Measurements from ENCODE around the gene SPDYE4. TPM values are rescaled to one million over a fixed set of nuclear protein-coding genes. Genes with fewer than 3 reads are reported as not detected.

The SPDYE4 gene
- polyA plus RNA-seq, 1 of the 3 experiments (the other 2 are of a cell fraction): not detected

- no peak overlapping the region for H3K27ac ChIP-seq (ENCODE audit: low read depth in 2 of 2, low read length in 1 of 2)
- H3K9ac ChIP-seq: no peak overlapping the region
- WGBS (ENCODE audit: low lambda C conversion rate): 16% methylated on average over 5 of the region's 14 CpGs
- no peaks in the 10 kb centered on the region for H3K9me2 ChIP-seq
- H3K4me3 ChIP-seq (ENCODE audit: low read depth in 2 of 2, low read length in 1 of 2): no peak overlapping the region
- H4K20me1 ChIP-seq (ENCODE audit: insufficient read depth): no peaks in the 10 kb centered on the region
- ChIA-PET POLR2A (no interaction called here), CTCF (interaction anchor here (1.2 to 1.5 kb wide), 3 partner anchors 12 to 51 kb away, joined by 3 to 8 read pairs (median 4); no protein-coding TSS in a partner anchor)
- DNase-seq: no peak
- no peaks in the 10 kb centered on the region for H3K36me3 ChIP-seq (replicated peaks in 1 of 2; ENCODE audit: control insufficient read depth in 1 of 2, insufficient read depth in 2 of 2, low read length in 1 of 2)
- H2AFZ ChIP-seq (ENCODE audit: low read depth): no peak overlapping the region
- no peaks in the 10 kb centered on the region for H3K9me3 ChIP-seq
- H3K79me2 ChIP-seq (ENCODE audit: insufficient read depth): no peaks in the 10 kb centered on the region
- no peaks in the 10 kb centered on the region for H3K4me1 ChIP-seq (ENCODE audit: control insufficient read depth in 1 of 2, insufficient read depth in 2 of 2, low read depth in 1 of 2, low read length in 1 of 2)
- peaks cover 43% of the 10 kb centered on the region for H3K27me3 ChIP-seq (ENCODE audit: insufficient read depth)
- no peak for TF ChIP-seq RXRA (IDR thresholded peaks at IDR 0.05; ENCODE audit: borderline replicate concordance, low read depth)
- no peak for TF ChIP-seq GATA2 (CRISPR knock-in tag; IDR thresholded peaks at IDR 0.05)
- no peak for TF ChIP-seq CTCF (IDR thresholded peaks at IDR 0.05)
- TF ChIP-seq MEF2A (IDR thresholded peaks at IDR 0.05; ENCODE audit: borderline replicate concordance, low read depth): no peak
- TF ChIP-seq MAX (IDR thresholded peaks at IDR 0.05; ENCODE audit: low read depth): no peak
- no peak for TF ChIP-seq YY1 (IDR thresholded peaks at IDR 0.05; ENCODE audit: low read depth)
- TF ChIP-seq FOXJ3 (CRISPR knock-in tag; IDR thresholded peaks at IDR 0.05): no peak
- no peak for TF ChIP-seq ELF1 (IDR thresholded peaks at IDR 0.05)
- no peak for TF ChIP-seq RAD21 (IDR thresholded peaks at IDR 0.05; ENCODE audit: low read length)
- TF ChIP-seq, protein P1, sequence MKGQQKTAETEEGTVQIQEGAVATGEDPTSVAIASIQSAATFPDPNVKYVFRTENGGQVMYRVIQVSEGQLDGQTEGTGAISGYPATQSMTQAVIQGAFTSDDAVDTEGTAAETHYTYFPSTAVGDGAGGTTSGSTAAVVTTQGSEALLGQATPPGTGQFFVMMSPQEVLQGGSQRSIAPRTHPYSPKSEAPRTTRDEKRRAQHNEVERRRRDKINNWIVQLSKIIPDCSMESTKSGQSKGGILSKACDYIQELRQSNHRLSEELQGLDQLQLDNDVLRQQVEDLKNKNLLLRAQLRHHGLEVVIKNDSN (IDR thresholded peaks at IDR 0.05; ENCODE audit: borderline replicate concordance, low read depth): no peak
- no peak for TF ChIP-seq TCF12 (IDR thresholded peaks at IDR 0.05)
- no peaks in the 10 kb centered on the region for H3F3A ChIP-seq (replicated peaks; ENCODE audit: insufficient read depth)
- H3K4me2 ChIP-seq: no peak overlapping the region
These were observed 39.4 kb upstream of the SPDYE4 start for GRCh38 chr17:8797621-8798175.

DNA sequence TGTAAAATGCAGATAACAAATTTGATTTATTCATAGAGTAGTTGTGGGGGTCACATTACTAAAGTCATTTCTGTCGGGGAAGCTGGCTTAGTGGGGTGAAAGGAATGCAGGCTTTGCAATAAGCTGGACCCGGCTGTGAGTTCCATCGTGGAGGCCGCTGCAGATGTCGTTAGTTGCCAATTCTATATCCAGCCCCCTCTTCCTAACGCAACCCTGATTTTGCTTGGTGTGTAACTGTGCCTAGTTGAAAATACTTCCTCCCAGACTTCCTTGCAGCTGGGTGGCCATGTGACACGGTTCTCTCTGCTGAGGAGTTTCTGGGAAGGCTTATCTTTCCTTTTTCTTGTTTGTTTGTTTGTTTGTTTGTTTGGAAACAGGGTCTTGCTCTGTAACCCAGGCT, 36.3 kb upstream of the SPDYE4 start:
- WGBS (ENCODE audit: low lambda C conversion rate): 11% methylated on average over 7 of the region's 7 CpGs
- POLR2A ChIA-PET: no interaction called here
- DNase-seq: no peak
- TF ChIP-seq TCF12 (IDR thresholded peaks at IDR 0.05) (no peak), IRF3 (IDR thresholded peaks at IDR 0.05; ENCODE audit: low read depth, low read length) (no peak), FOXJ3 (CRISPR knock-in tag; IDR thresholded peaks at IDR 0.05) (no peak), MEF2A (IDR thresholded peaks at IDR 0.05; ENCODE audit: borderline replicate concordance, low read depth) (no peak), ZBTB33 (IDR thresholded peaks at IDR 0.05; ENCODE audit: borderline replicate concordance, low read depth) (no peak), MXI1 (IDR thresholded peaks at IDR 0.05; ENCODE audit: low read depth, low read length) (no peak), GATA2 (CRISPR knock-in tag; IDR thresholded peaks at IDR 0.05) (no peak), CTCF (IDR thresholded peaks at IDR 0.05) (no peak), NRF1 (IDR thresholded peaks at IDR 0.05; ENCODE audit: low read depth, low read length) (no peak), RXRA (IDR thresholded peaks at IDR 0.05; ENCODE audit: borderline replicate concordance, low read depth) (no peak), FOXM1 (IDR thresholded peaks at IDR 0.05; ENCODE audit: low read depth) (no peak)
- TF ChIP-seq, protein P2, sequence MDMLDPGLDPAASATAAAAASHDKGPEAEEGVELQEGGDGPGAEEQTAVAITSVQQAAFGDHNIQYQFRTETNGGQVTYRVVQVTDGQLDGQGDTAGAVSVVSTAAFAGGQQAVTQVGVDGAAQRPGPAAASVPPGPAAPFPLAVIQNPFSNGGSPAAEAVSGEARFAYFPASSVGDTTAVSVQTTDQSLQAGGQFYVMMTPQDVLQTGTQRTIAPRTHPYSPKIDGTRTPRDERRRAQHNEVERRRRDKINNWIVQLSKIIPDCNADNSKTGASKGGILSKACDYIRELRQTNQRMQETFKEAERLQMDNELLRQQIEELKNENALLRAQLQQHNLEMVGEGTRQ (IDR thresholded peaks at IDR 0.05; ENCODE audit: borderline replicate concordance, low read depth, low read length): no peak

More for the DNA sequence above, 36.3 kb upstream of the SPDYE4 start:
- H3K27me3 ChIP-seq (ENCODE audit: insufficient read depth): peaks cover 37% of the 10 kb centered on the region
- no peaks in the 10 kb centered on the region for H4K20me1 ChIP-seq (ENCODE audit: insufficient read depth)
- no peak overlapping the region for H3K4me3 ChIP-seq (ENCODE audit: low read depth in 2 of 2, low read length in 1 of 2)
- H3K9ac ChIP-seq: no peak overlapping the region
- H3K4me2 ChIP-seq: no peak overlapping the region
- no peak overlapping the region for H3K27ac ChIP-seq (ENCODE audit: low read depth in 2 of 2, low read length in 1 of 2)
- no peaks in the 10 kb centered on the region for H3F3A ChIP-seq (replicated peaks; ENCODE audit: insufficient read depth)
- H3K9me3 ChIP-seq: no peaks in the 10 kb centered on the region
- H3K9me2 ChIP-seq: no peaks in the 10 kb centered on the region
- CTCF ChIA-PET: interaction anchor here (1.0 to 1.7 kb wide), 2 partner anchors 9 to 18 kb away, joined by 3 to 6 read pairs; no protein-coding TSS in a partner anchor
- H3K4me1 ChIP-seq (ENCODE audit: control insufficient read depth in 1 of 2, insufficient read depth in 2 of 2, low read depth in 1 of 2, low read length in 1 of 2): no peaks in the 10 kb centered on the region
- no peaks in the 10 kb centered on the region for H3K79me2 ChIP-seq (ENCODE audit: insufficient read depth)
- no peaks in the 10 kb centered on the region for H3K36me3 ChIP-seq (replicated peaks in 1 of 2; ENCODE audit: control insufficient read depth in 1 of 2, insufficient read depth in 2 of 2, low read length in 1 of 2)
- 0 out of 2 replicates have a peak overlapping the region, but pooled peaks have one; percentile 5 for H2AFZ ChIP-seq (ENCODE audit: low read depth)
